Right renal pelvis (tissue), 4 donors: ENCODE results near the gene TBRG4. TPM values are rescaled to one million over a fixed set of nuclear protein-coding genes. Genes with fewer than 3 reads are reported as not detected.

ENCODE experiments used
- DNase-seq, 4 donors: peaks; one replicate each; pipeline ENCODE4 v3.0.0-alpha.2; 2013; ENCODE audit warnings: low read depth in 4 of 4, low spot score in 3 of 4, missing footprints in 1 of 4
- polyA plus RNA-seq, 4 donors: library from polyadenylated mRNA; unstranded; fragments of 120-200 nt; gene quantifications; one replicate each; pipeline ENCODE4 v1.2.1, GENCODE V29; 2013; ENCODE audit not compliant: insufficient read length in 4 of 4

The TBRG4 gene
- polyA plus RNA-seq, 4 donors, result 52.5 to 56.7 (median 53.9) TPM

GRCh38 chr7:45146531-45147379, 35.3 kb upstream of the TBRG4 start:
- no peak for DNase-seq

- DNase-seq, result no peak
Observed at GRCh38 chr7:45145881-45146280, 34.4 kb upstream of the TBRG4 start.

- DNase-seq, result no peak
Observed at GRCh38 chr7:45143616-45144015, 32.1 kb upstream of the TBRG4 start.

GRCh38 chr7:45140827-45141226, 29.3 kb upstream of the TBRG4 start:
- DNase-seq, result no peak

GRCh38 chr7:45138433-45139267, 27.2 kb upstream of the TBRG4 start:
- no peak for DNase-seq

GRCh38 chr7:45136106-45137060, 24.9 kb upstream of the TBRG4 start:
- peak; percentile 54 to 73 (median 60) for DNase-seq

- no peak for DNase-seq
Observed at GRCh38 chr7:45133877-45134276, 22.4 kb upstream of the TBRG4 start.

GRCh38 chr7:45133352-45133751, 21.9 kb upstream of the TBRG4 start:
- no peak for DNase-seq

GRCh38 chr7:45132708-45133320, 21.3 kb upstream of the TBRG4 start:
- no peak for DNase-seq

GRCh38 chr7:45131891-45132290, 20.4 kb upstream of the TBRG4 start:
- no peak for DNase-seq

GRCh38 chr7:45130910-45131309, 19.4 kb upstream of the TBRG4 start:
- no peak for DNase-seq

GRCh38 chr7:45129906-45130305, 18.4 kb upstream of the TBRG4 start:
- DNase-seq, result no peak

GRCh38 chr7:45129181-45129800, 17.8 kb upstream of the TBRG4 start:
- no peak for DNase-seq

GRCh38 chr7:45126920-45127319, 15.4 kb upstream of the TBRG4 start:
- DNase-seq, result no peak

GRCh38 chr7:45126201-45126600, 14.7 kb upstream of the TBRG4 start:
- no peak for DNase-seq

GRCh38 chr7:45125193-45125904, 13.9 kb upstream of the TBRG4 start:
- DNase-seq, result no peak

GRCh38 chr7:45123913-45124710, 12.6 kb upstream of the TBRG4 start:
- no peak for DNase-seq
